ENCODE measurements around the gene RRAS2. TPM values are rescaled to one million over a fixed set of nuclear protein-coding genes. Genes with fewer than 3 reads are reported as not detected.

Gene RRAS2
- total and polyA plus RNA-seq, 9 of the 15 experiments (the other 6 are each of a cell fraction or from before 2014, with no cell fraction given) = 9.4 to 47.5 (median 37.6) TPM

DNA sequence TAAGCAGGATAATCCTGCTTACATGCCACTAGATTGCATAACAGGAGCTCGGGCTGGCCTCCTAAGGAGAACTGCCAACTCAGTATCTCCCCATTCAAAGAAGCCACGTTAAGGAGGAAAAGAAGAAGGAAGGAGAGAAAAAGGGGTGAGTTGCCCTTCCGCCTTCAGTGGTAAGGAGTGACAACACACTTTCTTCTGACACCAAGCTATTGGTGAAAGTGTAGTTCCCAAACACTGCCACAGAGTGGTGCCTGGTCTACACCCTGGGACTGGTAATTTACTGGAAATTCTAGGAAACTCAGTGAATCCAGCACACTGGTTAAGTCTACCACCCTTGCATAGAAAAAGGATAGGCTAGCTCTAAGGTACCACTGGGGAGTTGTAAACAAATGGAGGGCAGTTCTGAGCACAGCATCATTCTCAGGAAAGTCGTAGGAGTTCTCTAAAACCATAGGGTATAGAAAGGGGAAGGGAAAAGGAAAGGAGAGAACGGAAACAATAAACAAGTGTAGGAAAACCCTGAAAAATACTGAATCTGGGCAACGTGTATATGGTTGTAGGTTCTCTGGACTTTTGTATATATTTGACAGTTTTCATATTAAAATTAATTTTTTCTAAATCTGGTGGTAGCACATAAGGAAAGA is 58.2 kb downstream of the RRAS2 start (continued):
- TF ChIP-seq, protein P1, sequence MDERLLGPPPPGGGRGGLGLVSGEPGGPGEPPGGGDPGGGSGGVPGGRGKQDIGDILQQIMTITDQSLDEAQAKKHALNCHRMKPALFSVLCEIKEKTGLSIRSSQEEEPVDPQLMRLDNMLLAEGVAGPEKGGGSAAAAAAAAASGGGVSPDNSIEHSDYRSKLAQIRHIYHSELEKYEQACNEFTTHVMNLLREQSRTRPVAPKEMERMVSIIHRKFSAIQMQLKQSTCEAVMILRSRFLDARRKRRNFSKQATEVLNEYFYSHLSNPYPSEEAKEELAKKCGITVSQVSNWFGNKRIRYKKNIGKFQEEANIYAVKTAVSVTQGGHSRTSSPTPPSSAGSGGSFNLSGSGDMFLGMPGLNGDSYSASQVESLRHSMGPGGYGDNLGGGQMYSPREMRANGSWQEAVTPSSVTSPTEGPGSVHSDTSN (CRISPR knock-in tag; IDR thresholded peaks at IDR 0.05; ENCODE audit: low read depth) = no peak
- TF ChIP-seq, protein P1 (tag; conservative IDR thresholded peaks at IDR 0.05; ENCODE audit: low read depth) = no peak
- TF ChIP-seq HIVEP1 (CRISPR knock-in tag; IDR thresholded peaks at IDR 0.05) = no peak
- TF ChIP-seq ZNF165 (CRISPR knock-in tag; IDR thresholded peaks at IDR 0.05; ENCODE audit: borderline replicate concordance) = no peak
- no peak for TF ChIP-seq ZEB2 (IDR thresholded peaks at IDR 0.05)
- TF ChIP-seq PRDM10 (IDR thresholded peaks at IDR 0.05; ENCODE audit: partially characterized antibody) = no peak
- TF ChIP-seq, protein P2, sequence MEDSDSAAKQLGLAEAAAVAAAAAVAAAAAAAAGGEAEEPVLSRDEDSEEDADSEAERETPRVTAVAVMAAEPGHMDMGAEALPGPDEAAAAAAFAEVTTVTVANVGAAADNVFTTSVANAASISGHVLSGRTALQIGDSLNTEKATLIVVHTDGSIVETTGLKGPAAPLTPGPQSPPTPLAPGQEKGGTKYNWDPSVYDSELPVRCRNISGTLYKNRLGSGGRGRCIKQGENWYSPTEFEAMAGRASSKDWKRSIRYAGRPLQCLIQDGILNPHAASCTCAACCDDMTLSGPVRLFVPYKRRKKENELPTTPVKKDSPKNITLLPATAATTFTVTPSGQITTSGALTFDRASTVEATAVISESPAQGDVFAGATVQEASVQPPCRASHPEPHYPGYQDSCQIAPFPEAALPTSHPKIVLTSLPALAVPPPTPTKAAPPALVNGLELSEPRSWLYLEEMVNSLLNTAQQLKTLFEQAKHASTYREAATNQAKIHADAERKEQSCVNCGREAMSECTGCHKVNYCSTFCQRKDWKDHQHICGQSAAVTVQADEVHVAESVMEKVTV (CRISPR knock-in tag; IDR thresholded peaks at IDR 0.05) = peak; percentile 68
- peak; percentile 64 for TF ChIP-seq SMC3 (conservative IDR thresholded peaks at IDR 0.05; ENCODE audit: insufficient read depth, low read depth, low read length)
- no peak for TF ChIP-seq LCOR (CRISPR knock-in tag; IDR thresholded peaks at IDR 0.05)
- no peak for TF ChIP-seq TEAD2 (tag; IDR thresholded peaks at IDR 0.05)
- TF ChIP-seq ILF3 (IDR thresholded peaks at IDR 0.05; ENCODE audit: borderline replicate concordance) = no peak
- no peak for TF ChIP-seq CBFA2T3 (IDR thresholded peaks at IDR 0.05)
- no peak for TF ChIP-seq GTF2F1 (IDR thresholded peaks at IDR 0.05; ENCODE audit: low read depth, low read length)
- no peak for TF ChIP-seq ZBTB34 (CRISPR knock-in tag; IDR thresholded peaks at IDR 0.05)
- TF ChIP-seq ZNF740 (CRISPR knock-in tag; IDR thresholded peaks at IDR 0.05) = no peak
- no peak for TF ChIP-seq ZNF740 (tag; IDR thresholded peaks at IDR 0.05)
- no peak for TF ChIP-seq TAF1 (IDR thresholded peaks at IDR 0.05; ENCODE audit: control insufficient read depth, extremely low read depth, insufficient read depth, low read length, severe bottlenecking)
